Right ventricle myocardium superior (tissue), 1 donor: ENCODE measurements around the gene MZT2A. TPM values are rescaled to one million over a fixed set of nuclear protein-coding genes. Genes with fewer than 3 reads are reported as not detected.
"Not testable (repeated sequence)": the region's sequence is repeated elsewhere in the genome, so short reads cannot be mapped to it uniquely, and the experiment has no call there.

Experiments
- ATAC-seq: fragments of 200-7000 bp; cut with Tn5 transposase; one replicate; pipeline ENCODE4 v1.9.1; 2020; ENCODE audit warnings: mild to moderate bottlenecking; ENCODE audit not compliant: poor library complexity
- DNase-seq: peaks from one replicate; pipeline ENCODE4 v3.0.0-alpha.2; 2020
- intact Hi-C: fragments of 100-400 bp; cut with DNase I; formaldehyde crosslinking; loops from one replicate; pipeline ENCODE4 v1.11.2; 2022
- total RNA-seq: library from RNA; stranded (reverse); fragmentation: NEBNext Ultra II Directional; extraction: Animal tissue kit (Norgen Biotek cat#: 25700); gene quantifications from one replicate; pipeline ENCODE4 v1.2.1, GENCODE V29; 2021
- donor health status: DM: no; HTN: yes; CAD: no; lungs with severe emphysema.

Gene MZT2A
- total RNA-seq, 1 donor from 2014 or later: 337 TPM

- peak; percentile 17 for DNase-seq
- ATAC-seq, intact Hi-C loops: not testable (repeated sequence)
Observed at GRCh38 chr2:131503587-131503986, 11.4 kb upstream of the MZT2A start.

- DNase-seq: not testable (repeated sequence)
- peak; percentile 81 for ATAC-seq
- intact Hi-C loops: loop anchor here (10.0 kb wide), 1 partner anchor 84 kb away; no protein-coding TSS in a partner anchor
Observed at GRCh38 chr2:131498321-131498973, 6.2 kb upstream of the MZT2A start.

- not testable (repeated sequence) for DNase-seq, ATAC-seq
- intact Hi-C loops: loop anchor here (10.0 kb wide), 1 partner anchor 81 kb away; no protein-coding TSS in a partner anchor
Observed at GRCh38 chr2:131495506-131495905, 3.3 kb upstream of the MZT2A start.

GRCh38 chr2:131493199-131493968 is 1.2 kb upstream of the MZT2A start:
- ATAC-seq (peak; percentile 13), DNase-seq (no peak)
- intact Hi-C loops: loop anchor here (10.0 kb wide), 1 partner anchor 79 kb away; no protein-coding TSS in a partner anchor

- peak; percentile 95 for DNase-seq
- intact Hi-C loops: loop anchor here (10.0 kb wide), 1 partner anchor 78 kb away; no protein-coding TSS in a partner anchor
- peak; percentile 86 for ATAC-seq
Observed at GRCh38 chr2:131492418-131493198, 411 bp upstream of the MZT2A start.

- intact Hi-C loops: loop anchor here (10.0 kb wide), 1 partner anchor 77 kb away; no protein-coding TSS in a partner anchor
- DNase-seq: not testable (repeated sequence)
- ATAC-seq: peak; percentile 11
Observed at GRCh38 chr2:131491469-131491836, 744 bp downstream of the MZT2A start.

GRCh38 chr2:131490616-131491468 is 1.4 kb downstream of the MZT2A start:
- intact Hi-C loops: loop anchor here (10.0 kb wide), 1 partner anchor 76 kb away; no protein-coding TSS in a partner anchor
- not testable (repeated sequence) for ATAC-seq, DNase-seq

GRCh38 chr2:131488306-131489205 is 3.6 kb downstream of the MZT2A start:
- ATAC-seq: peak; percentile 35
- peak; percentile 82 for DNase-seq
- intact Hi-C loops: no loop called here

GRCh38 chr2:131486201-131486902 is 5.8 kb downstream of the MZT2A start:
- DNase-seq, intact Hi-C loops, ATAC-seq: not testable (repeated sequence)

- ATAC-seq, intact Hi-C loops, DNase-seq: not testable (repeated sequence)
Observed at GRCh38 chr2:131484906-131485460, 7.2 kb downstream of the MZT2A start.

- intact Hi-C loops, DNase-seq, ATAC-seq: not testable (repeated sequence)
Observed at GRCh38 chr2:131483981-131484820, 8.0 kb downstream of the MZT2A start.

- ATAC-seq, intact Hi-C loops, DNase-seq: not testable (repeated sequence)
Observed at GRCh38 chr2:131482506-131483155, 9.6 kb downstream of the MZT2A start.

GRCh38 chr2:131480351-131480750 is 11.8 kb downstream of the MZT2A start:
- intact Hi-C loops, ATAC-seq, DNase-seq: not testable (repeated sequence)

GRCh38 chr2:131478850-131479461 is 13.2 kb downstream of the MZT2A start:
- DNase-seq, intact Hi-C loops: not testable (repeated sequence)
- peak; percentile 76 for ATAC-seq
